T-helper 1 cell (primary cell): ENCODE measurements around the gene DAAM2.

Experiments
- DNase-seq, 5 donors: peaks; one replicate each; pipeline ENCODE4 v3.0.0-alpha.2; 2012 to 2020

The DAAM2 gene

DNA sequence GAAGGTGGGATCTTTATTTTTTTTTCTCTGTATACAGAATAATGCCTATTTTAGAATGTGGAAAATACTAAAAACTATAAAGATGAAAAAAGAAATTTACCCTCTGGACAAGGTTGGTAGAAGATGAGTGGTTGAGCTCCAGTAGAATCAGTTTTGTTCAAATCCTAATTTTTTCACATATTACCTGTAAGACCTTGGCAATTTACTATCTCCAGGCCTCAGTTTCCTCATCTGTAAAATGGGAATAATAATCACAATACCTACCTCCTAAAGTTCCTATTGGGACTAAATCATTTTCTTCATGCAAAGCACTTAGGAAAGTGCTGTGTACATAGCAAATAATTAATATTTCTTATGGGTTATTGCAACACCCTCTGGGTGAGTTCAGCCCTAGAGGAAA is 28.4 kb downstream of the DAAM2 start:
- DNase-seq = no peak

DNA sequence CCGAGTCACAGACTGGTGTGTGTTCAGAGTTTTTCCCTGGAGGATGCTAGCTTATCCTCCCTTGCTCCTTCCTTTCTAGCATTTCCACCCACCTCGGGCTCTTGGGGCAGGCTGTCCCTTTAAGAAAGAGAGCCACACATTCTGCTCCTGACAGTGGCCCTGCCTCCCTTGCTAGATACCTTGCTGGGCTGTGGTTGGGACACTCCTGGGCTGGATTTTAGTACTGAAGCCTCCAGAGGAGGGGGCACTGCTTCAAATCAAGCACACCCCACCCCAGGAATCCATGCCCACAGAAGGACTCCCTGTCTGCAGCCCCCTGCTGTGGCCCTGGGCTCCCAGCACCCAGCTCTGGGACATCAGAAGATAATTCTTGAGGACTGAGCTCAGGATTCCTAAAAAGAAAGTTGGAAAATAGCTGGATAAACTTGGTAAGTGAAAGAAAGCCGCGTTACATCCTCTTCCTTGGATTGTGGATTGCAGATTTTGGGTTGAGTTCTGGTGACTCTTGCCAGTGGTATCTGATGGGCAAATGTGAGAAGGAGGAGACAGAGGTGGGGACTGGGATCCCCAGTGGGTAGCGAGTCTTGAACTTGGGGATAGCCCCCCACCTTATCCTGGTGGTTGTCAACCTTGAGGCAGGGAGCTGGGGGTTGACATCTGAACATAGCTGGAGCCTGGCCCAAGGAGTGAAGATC is 29.0 kb downstream of the DAAM2 start:
- DNase-seq = no peak

DNA sequence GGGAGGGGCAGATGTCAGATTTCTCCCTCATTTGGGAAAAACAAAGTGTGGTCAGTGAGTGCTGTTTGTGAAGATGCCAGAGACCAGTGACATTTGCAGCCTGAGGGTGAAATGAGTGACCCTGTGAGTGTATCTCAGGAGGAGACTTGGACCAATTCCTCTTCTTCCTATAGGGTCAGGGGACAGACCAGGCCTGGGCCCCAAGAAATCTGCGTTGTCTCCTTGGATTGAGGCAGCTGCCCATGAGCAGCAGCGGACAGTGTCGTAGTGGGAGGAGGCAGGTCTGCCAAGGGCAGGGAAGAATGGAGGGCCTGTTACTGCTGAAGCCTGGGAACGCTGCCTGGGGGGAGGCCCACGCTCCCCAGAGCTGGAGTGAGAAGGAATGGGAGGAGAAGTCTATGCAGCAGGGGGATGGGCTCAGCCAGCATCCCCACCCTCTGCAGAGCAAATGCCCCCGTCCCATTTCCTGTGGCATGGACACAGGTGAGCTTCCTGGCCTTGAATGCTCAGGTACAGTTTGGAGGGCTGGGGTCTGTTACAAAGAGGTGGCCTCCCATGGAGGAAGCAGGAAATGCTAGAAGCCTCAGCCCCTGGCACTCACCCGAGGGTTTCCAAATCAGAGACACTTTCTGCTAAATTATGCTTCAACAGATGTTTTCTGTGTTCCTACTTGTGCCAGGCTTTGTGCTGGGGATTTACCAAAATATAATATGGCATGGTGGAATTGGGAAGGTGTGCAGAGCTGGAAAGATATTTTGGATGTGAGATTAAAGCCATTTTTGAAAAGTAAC is 29.8 kb downstream of the DAAM2 start:
- no peak for DNase-seq

DNA sequence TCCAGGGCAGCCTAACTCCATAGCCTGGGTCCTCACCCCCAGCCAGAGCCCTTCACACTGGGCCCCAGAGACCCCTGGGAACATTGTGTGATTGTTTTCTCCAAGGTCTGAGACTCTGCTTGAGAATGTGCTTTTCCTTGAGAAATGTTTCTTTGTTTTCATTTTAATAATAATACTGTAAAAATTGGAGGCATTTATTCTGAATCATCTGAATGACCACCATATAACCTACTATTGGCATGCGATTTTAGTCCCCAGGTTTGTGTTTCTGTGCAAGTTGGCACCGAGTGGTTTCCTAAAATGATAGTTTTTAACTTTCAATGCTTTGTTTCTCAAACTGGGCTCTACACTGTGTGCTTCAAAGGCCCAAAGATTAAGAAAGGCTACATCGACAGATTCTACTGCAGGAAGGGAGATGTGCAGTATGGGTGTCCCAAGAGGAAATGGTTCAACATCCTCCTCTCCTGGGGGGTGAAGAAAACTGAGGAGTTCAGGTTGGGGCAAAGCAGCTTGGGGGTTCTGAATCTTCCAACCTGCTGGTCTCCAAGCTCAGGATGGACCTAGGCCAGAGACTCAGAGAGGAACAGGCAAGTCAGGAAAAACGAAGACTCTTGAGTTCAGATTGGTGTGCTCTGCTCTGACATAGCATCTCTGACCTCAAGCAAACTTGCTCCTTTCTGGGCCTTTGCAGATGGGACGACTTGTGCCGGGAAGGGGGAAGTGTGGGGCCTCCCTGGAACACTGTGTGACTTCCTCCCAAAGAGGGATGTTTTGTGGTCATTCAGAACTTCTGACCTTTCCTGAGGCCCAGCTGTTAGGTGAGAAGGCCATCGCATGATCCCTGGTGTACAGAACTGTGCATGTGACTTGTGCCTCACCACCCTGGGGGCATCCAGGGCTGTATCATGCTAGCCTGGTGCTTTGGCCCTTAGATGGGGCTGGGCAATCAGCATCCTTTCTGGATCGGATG is 31.0 kb downstream of the DAAM2 start:
- DNase-seq = no peak

DNA sequence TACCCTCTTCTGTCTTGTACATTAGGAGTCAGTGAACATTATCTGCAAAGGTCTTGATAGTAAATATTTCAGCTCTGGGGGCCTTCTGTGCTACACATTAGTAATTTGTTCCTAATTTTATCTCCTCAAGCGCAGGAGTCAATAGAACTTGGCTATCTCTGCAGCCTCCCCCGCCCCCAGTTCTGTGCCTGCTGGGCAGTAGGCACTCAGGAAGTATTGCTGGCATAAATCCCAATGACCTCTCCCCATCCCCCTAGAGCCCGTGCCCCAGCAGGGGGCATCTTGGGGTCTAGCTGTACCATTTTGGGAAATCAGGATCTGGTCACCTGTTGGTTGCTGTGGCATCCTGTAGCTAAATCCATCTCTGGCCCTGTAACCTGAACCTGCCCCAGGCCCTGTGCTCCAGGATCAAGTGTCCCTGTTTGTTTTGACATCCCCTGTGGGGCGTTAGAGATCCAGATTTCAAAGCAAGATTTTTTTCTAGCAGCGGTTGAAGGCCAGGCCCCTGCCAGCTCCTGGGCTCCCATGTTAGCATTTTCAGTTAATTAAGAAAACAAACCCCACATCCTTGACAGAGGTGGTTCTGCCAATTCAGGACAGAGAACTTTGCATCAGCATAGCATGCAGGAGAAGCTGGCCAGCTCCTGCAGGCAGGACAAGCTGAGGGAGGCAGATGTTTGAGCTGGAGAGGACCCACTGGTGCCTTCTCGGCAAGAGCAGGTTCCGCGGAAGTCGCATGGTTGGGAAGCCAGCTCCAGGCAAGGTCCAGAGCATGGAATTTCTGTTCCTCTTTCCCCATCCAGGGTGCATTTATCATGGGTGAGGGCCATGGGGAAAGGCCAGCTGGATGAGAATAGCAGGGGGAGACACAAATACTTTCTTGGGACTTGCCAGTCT is 32.1 kb downstream of the DAAM2 start:
- no peak for DNase-seq

DNA sequence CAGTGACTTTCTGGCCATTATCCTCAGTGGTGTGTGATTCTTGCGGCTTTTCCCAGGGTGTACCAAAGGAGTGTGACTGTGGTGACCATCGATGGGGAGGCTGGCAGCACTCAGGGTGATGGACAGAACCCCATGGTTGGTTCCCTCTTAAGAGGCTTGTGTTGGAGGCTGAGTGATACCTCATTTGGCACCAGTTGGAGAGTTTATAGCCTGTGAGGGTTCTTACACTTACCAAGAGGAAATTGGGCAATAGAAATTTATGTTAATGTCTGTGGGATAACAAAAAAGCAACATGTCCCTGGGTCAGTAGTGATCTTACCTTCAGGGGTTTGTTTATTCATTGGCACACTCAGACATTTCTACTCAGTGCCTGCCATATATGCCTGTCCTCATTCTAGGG is 37.2 kb downstream of the DAAM2 start:
- DNase-seq = no peak

DNA sequence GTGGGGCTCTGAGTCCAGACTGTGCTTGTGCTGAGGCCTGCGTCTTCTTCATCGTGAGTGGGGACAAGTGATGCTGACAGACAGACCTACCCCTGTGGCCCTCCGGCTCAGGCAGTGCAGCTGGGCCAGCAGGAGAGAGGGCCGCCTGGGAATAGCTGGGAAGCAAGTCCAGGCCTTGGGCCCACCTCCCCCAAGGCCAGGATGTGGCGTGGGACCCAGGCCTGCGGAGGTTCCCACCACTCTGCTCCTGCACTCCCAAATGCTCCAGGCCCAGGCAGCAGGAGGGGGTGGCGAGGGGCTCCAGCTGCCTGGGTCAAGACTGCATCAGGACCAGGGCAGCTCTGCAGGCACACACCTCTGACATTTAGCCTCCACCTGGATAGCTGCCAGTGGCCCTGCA is 38.3 kb downstream of the DAAM2 start:
- DNase-seq = no peak

DNA sequence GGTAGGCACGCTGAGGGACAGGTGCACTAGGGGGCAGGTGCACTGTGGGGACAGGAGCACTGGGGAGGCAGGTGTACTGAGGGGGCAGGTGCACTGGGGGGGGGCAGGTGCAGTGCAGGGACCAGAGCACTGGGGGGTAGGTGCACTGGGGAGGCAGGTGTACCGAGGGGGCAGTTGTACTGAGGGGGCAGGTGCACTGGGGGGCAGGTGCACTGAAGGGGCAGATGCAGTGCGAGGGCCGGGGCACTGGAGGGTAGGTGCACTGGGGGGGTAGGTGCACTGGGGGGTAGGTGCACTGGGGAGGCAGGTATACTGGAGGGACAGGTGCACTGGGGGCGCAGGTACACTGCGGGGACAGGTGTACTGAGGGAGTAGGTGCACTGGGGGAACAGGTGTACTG is 39.5 kb downstream of the DAAM2 start:
- no peak for DNase-seq

DNA sequence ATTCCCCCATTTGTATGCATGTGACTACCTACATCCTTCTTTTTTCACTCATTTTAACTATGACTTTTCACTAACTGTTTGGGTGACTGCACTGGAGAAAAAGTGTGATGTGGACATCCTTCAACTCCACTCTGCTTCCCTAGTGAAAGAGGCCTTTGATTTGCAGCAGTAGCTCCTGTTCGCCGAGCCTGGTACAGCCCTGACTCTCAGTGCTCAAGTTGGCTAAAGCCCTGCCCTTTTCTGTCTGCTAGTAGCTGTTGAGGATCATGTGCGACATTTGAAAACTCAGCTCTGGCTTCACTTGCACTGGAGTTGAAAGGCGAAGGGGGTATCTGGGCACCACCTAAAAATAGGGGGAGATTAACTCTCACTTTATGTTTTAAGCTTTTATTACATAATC is 42.1 kb downstream of the DAAM2 start:
- no peak for DNase-seq

DNA sequence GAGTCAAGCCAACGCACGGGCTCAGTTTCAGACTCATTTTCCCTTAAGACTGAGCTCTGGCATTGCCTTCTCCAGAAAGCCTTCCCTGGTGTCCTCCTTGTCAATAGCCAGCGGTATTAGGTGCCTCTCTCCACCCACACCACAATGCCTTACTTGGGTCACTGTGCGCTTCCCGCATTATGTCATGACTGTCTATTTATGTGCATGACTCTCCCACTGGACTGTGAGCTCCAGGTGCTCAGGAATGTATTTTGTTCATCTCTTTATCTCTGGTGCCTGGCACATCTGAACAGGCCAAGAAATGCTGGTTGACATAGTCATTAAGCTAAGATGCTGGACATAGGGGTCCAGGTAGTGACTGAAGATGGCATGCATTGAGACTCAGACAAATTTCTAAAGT is 42.7 kb downstream of the DAAM2 start:
- DNase-seq = no peak

DNA sequence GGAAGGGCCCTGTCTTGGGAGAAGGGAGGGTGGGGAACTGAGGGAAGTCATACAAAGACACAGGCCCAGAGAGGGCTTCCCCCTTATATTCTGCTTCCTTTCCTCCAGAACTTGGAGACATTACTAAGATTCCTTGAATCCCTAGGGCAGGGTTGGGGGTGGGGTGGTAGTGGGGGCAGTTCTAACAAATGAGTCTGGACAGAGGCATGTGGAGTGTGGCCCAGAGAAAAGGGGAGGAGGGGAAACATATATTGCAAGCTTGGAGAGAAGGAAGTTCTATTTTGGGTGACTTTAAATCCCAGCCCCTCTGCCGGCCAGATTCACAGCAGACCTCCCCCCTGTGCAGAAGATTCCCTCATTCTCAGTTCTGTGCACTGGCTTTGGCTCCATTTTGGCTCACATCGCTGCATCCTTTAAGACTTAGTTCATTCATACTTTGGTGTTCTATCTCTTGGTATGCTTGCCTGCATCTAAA is 43.7 kb downstream of the DAAM2 start:
- DNase-seq = no peak

DNA sequence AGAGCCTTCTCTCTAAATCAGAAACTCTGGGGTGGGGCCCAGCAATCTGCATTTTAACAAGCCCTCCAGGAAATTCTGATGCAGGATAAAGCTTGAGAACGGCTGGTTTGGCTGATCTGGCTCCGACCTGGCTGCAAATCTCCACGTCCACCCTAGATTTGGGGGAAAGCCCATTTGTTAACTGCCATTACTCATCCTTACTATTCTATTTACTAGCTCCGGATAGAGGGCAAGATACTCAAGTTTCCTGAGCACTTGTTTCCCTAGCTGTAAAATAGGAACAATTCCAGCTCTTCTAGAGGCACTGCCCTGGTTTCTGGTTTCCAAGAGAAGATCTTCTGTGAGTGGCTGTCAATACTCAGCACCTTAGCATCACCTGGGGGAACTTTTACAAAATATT is 44.4 kb downstream of the DAAM2 start:
- DNase-seq = no peak

DNA sequence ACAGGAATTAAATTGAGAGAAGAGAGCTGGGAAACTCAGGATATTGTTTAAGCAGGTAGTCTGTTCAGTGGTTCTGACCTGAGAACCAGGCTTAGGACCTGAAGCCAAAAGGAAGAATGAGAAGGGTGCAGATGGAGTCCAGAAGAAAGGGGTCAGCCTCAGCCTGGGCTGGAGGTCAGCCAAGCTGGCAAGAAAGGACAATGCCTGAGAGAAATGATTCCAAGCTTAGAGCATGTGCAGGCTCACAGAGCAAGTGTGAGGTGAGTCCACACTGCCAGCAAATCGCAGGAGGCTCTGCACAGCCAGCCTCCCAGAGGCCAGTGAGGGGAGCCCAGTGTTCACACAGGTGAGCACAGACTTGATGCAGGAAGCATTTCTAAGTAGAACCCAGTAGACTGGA is 47.3 kb downstream of the DAAM2 start:
- DNase-seq = no peak

DNA sequence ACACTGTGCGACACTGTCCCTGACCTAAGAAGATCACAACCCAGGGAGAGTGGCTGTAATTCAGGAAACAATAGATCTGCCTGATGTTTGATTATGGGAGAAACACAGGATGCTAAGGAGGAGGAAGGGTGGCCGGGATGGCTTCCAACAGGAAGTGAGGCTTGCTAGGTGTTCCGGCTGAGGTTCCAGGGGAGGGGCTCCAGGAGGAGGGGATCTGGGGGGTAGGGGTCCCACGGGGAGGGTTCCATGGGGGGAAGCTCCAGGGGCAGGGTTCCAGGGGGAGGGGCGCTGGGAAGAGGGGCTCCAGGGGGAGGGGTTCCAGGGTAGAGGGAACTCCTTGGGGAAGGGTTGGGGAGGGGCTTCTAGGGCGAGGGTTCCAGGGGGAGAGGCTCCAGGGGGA is 48.6 kb downstream of the DAAM2 start:
- DNase-seq = no peak

DNA sequence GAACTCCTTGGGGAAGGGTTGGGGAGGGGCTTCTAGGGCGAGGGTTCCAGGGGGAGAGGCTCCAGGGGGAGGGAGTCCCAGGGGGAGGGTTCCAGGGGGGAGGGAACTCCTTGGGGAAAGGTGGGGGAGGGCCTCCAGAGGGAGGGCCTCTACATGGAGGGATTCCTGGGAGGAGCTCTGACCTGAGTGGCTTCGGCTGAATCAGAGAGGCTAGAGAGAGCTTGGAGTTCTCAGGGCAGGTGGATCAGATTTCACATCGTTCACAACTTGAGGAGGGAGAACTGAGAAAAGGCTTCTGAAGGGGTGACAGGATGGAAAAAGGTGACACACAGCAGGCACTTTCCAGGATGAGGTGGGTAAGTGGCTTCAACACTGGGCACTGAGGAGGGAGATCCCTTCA is 49.1 kb downstream of the DAAM2 start:
- no peak for DNase-seq

DNA sequence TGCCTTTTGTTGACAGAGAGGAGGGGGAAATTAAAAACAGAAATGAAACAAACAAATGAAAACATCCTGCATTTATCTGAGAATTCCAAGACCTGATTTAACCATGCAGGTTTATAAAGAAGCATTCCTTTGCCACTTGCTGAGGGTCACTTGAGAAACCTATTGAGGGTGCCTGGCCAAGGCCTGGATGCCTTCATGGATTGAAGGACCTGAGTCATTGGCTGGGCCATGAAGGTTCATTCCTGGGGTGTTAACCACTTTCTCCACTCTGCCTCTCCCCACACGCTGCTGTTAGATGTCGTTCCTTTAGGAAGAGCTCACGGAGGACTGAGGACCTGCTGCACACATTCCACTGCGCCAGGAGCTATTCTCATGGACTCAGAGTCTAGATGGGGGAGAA is 49.7 kb downstream of the DAAM2 start:
- no peak for DNase-seq

DNA sequence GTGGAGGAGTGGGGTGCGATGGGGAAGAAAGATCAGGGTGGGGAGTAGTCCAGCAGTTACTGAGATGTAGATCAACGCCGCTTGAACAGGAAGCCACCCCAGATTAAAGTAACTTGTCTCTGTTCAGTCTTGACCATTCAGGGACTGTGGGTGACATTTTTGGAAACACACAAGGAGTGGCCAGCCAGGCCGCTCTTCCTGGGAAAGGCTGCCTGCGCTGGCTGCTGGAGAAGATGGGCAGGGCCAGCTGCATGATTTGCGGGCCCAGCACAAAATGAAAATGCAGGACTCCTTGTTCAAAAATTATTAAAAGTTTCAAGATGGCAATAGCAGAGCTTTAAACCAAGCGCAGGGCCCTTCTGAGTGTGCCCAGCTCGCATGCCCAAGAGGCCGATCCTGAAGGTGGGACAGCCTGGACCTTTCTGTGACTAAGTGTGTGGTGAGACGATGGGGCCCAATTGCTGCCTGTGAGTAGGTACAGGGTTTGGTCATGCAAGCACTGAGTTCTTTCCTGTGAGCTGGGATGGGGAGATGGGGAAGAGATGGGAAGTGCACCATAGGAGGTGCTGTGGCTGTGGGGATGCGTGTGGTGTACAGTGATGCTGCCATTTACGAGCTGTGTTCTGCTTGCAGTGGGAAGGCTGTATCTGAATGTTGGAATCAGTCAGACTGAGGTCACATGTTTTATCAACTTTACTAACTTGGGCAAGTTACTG is 51.3 kb downstream of the DAAM2 start:
- no peak for DNase-seq

DNA sequence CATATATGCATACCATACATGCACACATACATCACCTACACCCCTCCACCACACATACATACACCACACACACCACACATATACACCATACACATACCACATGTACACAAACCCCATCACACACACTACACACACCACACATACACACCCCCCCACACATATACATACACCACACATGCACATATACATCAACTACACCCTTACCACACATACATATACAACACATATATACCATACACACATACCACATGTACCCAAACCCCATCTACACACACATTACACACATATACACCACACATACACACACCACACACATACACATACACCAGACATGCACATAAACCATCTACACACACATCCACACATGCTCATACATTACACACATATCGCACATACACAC is 52.7 kb downstream of the DAAM2 start:
- no peak for DNase-seq

DNA sequence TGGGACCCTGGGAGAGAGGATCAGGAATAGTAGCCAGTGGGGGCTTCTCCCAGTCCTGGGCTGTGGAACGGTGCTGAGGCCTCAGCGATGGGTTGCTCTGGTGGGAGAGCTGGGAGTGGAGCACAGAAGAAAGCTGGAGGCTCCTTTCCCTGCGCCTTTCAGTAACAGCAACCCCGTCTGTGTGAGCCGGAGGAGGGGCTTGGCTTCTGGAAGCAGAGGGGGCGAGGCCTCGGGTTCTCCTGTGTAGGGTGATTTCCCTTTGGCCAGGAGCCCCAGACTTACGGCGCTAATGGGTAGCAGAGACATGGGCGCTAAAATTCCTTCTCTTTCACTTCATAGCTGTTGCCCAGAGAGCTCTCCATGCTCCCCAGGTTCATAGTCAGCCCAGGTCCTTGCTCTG is 55.0 kb downstream of the DAAM2 start:
- no peak for DNase-seq

DNA sequence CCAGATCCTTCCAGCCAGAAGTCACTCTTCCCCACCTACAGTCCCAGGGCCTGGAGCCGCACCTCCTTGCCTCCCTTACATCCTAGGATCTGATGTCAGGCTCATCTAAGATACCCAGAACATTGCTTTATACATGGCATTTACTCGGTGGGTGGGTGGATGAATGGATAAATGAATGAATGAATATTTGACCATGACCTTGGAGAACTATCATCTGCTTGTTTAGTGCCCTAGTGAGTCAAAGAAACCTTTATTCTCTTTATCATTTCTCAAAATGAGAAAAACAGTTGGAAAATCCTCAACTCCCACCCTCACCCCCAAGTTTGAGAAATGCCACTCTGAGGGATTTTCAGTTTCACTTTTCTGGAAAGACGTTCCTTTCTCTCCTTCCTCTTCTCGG is 56.0 kb downstream of the DAAM2 start:
- no peak for DNase-seq

DNA sequence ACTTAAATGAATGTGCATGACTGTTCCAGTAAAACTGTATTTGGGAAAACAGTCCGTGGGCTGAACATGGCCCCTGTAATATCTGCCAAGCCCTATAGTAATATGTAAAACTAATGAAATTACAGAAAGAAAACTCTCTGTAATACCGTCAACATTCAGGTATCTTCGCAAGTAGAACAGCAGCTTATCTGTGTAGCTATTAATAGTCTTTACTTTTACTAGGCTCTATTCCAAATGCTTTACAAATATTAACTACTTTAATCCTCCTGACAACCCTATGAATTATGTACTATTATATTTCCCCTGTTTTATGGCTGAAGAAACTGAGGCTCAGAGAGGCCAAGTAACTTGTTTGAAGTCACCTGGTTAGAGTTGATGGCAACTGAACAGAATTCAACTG is 57.1 kb downstream of the DAAM2 start:
- no peak for DNase-seq

DNA sequence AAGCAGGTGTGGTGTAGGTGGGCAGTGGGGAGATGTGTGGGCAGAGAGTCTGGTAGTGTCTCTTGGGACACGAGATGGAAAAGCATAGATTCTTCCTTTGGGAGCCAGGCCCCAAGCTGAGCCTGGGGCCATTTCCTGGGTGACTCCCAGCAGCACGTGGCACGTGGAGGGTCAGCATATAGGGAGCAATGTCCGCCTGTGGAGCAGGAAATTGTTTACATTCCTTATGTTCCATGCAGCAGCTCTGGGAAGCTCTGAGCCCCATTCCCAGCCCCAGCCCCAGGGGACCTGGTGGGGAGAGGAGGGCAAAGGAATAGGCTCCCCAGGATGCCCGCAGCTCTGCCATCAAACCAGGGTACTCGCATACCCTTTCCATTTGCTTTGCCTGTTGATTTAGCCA is 57.6 kb downstream of the DAAM2 start:
- DNase-seq = no peak
